ENCODE data around the gene GBP4.

DNA sequence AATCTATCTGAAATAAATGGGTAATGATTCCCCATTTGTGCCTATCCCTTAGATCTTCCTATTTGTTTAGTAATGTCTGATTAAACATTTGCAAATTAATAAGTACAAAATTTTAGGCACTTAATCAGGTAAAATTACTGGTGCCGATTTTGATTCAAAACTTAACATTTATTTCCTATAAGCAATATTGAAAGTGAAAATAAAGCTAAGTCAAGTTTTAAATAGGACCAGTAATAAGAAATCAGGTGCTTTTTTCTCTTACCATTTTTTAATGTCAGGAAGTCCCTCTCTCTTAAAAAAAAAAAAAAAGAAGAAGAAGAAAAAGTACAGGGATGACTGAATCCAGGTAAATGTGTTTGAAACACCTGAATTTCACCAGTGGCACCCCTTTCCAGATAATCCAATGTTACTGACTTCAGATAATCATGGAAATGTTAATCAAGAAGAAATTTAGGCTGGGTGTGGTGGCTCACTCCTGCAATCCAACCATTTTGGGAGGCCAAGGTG lies 836 bp upstream of the GBP4 start:
- TF ChIP-seq, protein P1, sequence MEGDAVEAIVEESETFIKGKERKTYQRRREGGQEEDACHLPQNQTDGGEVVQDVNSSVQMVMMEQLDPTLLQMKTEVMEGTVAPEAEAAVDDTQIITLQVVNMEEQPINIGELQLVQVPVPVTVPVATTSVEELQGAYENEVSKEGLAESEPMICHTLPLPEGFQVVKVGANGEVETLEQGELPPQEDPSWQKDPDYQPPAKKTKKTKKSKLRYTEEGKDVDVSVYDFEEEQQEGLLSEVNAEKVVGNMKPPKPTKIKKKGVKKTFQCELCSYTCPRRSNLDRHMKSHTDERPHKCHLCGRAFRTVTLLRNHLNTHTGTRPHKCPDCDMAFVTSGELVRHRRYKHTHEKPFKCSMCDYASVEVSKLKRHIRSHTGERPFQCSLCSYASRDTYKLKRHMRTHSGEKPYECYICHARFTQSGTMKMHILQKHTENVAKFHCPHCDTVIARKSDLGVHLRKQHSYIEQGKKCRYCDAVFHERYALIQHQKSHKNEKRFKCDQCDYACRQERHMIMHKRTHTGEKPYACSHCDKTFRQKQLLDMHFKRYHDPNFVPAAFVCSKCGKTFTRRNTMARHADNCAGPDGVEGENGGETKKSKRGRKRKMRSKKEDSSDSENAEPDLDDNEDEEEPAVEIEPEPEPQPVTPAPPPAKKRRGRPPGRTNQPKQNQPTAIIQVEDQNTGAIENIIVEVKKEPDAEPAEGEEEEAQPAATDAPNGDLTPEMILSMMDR (IDR thresholded peaks at IDR 0.05 in 4 of 5, conservative IDR thresholded peaks at IDR 0.05 in 1 of 5), result no peak
- TF ChIP-seq POLR2A (IDR thresholded peaks at IDR 0.05), result no peak
